GM21619 (cell line): ENCODE results near the gene HOXC5.

ENCODE experiments used
- ATAC-seq: cut with Tn5 transposase; IDR thresholded peaks from one replicate; pipeline ENCODE4 v1.9.1; 2021; ENCODE audit not compliant: unreplicated experiment

Gene HOXC5

DNA sequence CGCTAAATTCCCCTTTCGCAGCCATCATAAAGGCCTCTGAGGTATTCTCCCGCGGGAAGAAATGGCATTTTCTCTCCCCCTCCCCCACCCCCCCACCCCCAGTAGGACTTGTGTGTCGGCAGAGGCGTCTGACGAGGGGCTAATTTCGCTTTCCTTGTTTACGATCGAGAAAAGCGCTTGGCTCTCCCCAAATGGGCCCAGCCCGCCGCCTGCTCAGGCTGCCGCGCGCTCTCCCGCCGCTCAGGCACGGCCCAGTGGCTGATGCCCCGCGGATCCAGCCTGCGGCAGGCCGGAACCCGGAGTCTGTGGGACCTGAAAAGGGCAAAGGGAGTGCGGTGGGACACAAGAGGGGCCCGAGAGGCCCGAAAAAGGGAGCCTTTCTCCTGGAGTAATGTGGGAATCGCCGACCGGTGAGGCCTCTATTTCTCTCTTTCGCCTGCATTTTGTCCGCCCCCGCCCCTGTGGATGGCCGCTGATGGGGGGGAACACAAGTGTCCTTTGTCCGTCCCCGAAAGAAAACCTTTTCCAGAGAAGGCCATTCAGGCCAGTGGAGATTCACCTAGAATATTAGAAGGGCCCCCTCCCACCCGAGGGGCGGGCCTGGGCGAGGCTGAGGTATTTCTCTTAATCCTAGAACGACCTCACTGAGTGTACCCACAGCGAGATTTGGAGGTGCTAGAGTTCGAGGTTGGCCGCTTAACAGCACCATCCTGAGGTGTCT is 13.6 kb upstream of the HOXC5 start:
- ATAC-seq = no peak

DNA sequence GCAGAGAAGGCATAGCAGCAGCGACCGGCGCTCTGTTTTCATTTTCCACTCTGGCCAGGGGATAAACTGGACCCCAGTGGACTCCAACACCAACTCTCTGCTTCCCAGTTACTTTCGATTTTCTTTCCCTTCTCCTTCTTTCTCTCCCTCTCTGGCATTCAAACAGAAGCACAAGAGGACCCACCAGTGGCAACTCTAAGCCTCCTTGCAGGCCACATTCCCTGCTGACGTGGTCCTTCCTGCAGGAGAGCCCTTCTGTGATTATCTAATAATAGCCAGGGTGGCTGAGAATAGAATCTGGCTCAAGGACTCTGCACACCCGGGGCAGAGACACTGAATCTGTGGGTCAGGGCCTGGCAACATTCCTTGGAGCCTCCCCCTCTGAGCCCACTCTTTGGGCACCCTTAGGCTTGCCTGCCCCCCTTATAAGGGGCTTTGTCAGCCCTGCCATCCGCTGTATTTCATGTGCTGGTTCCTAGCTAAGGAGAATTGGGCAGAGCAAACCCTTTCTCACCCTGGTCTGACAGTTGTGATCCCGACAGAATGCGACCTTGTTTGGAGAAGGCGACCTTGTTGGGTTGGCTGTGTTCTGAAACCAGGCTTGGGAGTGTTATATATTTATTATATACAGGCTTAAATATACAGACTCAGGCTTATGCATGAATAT is 12.8 kb upstream of the HOXC5 start:
- no peak for ATAC-seq

DNA sequence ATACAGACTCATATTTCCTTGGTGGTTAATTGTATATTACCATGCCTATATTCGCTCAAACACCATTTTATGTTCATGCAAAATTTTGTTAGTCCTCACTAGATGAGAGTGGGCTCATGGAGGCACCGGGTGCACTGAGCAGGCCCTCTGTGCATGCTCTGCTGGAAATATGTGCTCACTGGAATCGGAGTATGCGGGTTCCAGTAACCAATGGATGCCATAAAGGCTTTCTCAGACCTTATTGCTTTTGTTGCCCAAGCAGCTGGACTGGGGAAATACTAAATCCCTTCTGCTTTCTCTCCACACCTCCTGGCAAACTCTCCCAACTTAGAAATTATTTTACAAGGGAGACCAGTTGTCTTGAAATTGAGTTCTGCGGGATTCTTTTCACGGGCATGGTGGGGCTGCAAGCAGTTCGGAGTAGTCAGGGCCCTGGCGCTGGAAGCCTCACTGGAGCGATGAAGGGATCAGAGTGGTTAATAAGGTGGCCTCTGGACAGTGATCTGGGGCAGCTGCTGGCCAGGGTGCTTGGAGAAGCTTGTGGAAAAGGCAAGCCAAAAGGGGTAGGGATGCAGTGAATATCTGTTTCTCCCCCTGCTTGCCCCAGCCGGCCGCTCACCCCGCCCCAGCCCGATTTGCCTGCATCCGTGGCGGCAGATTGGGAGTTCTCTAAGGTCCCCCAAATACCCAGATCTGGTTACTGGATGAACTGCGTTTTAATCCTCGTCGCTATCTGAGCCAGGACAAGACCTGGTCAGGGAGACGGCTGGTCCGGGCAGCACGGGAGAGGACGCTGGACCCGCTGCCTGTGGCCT is 12.1 kb upstream of the HOXC5 start:
- no peak for ATAC-seq

DNA sequence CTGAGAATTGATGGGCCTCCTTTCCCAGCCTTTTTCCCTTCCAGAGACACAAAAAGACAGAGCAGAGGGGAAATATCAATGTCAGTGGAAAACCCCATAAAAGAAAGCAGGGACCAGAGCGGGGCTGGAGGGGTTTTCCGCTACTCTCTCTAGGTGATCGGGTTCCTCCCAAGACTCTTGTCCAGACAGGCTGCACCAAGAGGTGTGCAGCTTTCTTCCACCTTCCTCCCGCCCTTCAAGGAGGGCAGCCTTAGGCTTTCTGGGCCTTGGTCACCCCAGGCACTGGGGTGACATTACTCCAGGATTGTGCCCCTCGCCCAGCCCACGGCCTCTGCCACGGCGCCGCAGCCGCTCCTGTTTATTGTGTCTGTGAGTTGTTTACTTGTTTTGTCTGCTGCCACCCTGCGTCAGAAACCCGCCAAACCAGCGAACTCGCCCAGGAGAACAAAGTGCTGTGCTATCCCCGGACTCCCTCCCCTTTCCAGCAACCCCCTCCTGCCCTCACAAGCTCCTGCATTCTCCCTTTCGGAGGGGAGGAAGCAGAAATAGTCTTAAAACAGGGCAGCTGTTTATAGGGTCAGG is 11.3 kb upstream of the HOXC5 start:
- no peak for ATAC-seq

DNA sequence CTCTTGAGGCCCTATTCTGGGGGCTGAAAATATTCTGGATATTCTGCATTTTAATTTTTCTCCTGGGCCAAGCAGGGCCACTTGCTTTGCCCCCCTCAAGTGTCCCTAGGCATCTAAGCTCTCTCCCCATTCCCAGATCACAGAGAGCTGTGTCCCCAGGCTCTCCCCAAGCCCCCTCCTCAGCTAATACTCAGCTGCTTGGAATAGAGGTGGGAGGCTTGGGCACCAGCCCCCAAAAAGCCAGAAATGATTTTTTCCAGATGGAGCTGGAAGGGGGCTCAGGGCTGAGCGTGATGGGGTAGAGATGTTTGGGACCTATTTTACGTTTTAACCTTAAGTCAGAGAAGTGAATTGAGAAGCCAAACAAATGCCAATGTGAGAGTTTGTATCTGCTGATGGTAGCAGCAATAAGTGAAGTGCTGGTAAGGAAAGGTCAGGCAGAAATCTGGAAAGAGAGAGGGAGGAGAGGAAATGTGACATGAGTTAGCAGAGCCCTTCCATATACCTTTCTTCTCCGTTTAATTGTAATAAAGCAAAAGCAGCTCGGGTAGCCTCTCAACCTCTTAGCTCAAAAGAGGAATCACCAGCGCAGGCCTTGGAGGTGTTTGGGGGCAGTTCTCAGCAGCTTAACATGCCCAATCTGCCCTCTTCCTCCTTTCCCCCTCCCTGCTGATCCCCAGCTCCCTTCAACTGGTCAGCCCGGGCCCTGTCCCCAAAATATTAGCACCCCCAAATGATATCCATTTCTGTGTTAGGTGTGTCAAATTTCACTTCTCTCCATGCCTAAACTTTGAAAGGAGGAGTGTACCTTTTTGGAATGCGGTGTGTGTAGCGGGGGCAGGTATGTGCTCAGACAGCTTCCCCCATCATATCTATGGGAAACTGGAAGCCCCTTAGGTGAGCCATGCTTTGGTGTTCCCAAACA is 9.6 kb upstream of the HOXC5 start:
- no peak for ATAC-seq

DNA sequence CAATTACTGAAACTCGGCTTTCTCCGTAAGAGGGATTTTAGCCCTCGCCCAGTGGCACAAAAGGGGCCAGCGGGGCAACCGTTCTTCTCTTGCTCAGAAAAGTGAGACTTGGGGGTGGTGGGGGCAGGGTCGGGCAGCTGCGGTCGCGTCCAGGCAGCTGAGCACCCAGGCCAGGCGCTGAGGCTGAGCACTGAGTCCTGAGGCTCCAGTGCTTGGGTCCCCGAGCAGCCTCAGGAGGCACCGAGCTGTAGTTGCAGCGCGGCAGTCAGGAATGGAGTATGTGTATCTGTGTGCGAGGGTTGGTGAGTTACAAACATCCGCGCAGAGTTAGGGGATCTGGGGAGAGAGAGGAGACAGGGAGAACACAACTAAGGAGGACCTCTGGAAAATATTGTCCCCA is 8.7 kb upstream of the HOXC5 start:
- ATAC-seq = no peak

DNA sequence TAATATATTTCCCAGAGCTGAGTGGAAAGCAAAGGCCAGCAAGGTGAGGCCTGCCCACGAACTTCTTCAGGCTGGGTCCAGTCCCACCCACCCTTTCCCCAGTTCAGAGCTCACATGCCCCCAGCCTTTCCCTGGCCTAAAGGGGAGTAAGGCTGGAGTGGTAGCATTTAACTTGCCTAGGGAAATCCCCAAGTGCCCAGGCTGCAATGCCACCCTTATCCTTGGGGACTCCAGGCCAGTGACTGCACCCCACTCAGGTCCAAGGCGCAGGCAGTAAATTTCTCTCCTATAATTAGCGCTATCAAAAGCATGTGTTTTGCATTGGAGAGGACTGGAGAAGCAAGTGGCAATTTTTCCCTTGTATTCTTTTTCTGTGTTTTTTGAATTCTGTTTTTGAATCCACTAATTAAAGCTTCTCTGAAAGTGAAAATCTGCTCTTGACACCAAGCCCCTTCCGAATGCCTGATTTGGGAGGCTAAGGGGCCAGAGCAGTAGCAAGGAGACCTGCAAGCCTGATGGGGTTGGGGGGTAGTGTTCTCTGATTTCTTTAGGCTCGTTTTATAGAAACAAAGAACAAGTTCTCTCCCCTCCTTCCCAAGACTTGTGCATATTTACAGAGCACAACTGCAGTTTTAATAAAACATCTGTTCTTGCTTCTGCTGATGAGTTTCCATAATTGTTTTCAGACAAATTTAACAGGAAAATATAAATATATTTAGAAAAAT is 8.1 kb upstream of the HOXC5 start:
- no peak for ATAC-seq

DNA sequence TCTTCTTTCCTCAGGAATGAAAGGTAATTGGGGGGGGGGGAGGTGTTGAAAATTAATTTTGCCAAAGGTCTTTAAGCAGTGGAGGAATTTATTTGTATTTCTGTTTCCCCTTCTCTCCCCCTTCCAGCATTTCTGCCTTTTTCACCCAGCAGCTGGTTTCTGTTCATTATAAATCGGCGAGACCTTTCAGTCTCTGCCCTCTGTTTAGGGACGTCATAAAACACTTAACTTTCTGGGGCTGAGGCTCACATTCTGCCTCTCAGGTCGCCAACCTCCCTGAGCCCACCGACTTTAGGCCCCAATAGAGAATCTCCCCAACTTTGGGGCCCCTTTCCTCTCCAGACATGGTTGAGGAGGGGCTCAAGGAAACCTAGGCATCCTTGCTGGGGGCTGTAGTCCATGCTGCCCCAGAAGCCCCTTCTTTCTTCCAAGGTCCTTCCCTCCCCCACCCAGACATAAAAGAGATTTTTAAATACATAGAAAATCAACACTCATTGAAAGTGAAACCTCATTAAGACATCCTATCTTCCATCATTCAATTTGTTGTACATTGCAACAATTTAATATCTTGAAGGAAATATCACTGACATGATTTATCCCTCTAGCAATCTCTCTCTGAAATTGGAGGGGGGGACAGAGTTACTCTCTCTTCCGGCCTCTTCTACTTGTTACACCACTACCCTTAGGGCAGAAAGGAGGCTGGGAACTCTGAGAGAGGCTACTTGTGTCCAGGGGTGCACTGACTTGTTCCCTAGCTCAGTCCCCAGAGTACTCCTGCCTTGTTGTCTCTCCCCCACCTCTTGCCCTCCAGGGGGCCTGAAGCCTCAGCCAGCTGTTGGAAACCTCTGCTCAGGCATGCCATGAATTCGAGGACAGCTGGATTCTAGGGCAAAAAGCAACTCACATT is 7.1 kb upstream of the HOXC5 start:
- ATAC-seq = no peak

DNA sequence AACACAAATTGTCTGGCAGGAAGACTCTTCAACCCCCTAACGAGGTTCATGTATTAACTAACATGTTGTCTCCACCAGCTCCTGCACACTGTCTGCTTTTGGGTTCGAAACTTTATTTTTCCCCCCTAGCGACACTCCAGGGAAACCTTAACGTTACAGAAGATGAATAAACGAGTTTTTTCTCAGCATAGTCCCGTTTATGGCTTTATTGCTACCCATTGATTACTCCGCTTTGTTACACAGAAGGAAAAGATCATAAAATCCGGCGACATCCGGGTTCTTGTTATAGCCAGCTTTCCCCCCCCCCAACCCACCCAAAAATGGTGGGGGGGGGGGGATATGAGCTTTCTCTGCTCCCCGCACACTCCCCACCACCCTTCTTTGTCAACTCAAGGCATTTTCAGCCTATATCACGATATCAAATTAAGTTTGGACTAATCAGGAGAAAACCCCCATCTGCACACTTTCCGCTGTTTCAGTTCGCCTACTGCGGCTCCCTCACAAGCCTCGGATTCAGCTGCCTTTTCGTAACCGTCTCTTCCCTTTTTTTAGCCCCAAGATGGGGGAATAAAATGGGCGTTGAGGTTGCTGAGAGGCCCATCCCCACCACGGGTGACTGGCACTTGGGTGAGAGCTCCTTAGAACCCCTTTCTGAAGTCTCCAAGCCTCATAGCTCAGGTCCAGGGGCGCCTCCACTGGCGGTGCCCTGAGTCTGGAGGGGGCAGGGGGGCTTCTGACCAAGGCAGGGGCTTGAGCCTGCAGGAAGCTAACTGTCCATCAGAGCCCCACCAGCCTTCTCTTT is 6.0 kb upstream of the HOXC5 start:
- no peak for ATAC-seq

DNA sequence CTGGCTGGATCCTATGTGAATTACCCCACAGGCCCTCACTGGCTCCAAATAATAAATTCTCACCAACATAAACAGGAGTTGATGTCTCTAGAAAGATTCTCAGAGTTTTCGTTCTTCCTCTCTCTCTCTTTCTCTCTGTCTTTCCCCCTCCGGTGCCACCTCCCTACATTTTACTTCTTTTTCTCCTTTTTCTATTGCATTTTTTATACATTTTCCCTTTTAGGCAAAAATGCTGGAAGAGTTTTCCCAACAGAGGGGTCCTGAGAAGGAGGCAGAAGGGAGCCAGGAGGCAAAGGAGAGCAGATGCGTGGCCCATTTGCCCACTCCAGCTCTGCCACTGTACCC is 5.4 kb upstream of the HOXC5 start:
- no peak for ATAC-seq

DNA sequence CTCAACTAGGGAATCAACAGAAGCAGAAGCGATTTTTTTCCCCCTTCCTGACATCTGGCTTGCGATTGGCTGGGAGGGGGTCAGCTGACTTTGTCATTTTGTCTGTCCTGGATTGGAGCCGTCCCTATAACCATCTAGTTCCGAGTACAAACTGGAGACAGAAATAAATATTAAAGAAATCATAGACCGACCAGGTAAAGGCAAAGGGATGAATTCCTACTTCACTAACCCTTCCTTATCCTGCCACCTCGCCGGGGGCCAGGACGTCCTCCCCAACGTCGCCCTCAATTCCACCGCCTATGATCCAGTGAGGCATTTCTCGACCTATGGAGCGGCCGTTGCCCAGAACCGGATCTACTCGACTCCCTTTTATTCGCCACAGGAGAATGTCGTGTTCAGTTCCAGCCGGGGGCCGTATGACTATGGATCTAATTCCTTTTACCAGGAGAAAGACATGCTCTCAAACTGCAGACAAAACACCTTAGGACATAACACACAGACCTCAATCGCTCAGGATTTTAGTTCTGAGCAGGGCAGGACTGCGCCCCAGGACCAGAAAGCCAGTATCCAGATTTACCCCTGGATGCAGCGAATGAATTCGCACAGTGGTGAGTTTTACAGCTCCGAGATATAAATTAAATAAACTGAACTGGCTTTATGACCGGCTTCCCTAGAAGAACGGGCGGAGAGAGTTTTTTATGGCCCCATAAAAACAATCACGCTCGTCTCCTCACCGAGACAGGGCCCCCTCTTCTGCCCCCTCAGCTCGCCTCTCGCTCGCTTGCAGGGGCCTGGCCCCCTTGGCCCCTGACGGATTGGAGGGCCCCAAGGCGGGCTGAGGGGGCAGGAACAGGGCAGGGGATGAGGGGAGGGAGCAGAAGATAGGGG is 4.3 kb upstream of the HOXC5 start, which contains the start of gene HOXC6:
TSS of gene HOXC6 (plus strand) at position 127 of the 888 bp plus-strand sequence. CDS start at position 209, 82 bp downstream.
- no peak for ATAC-seq

DNA sequence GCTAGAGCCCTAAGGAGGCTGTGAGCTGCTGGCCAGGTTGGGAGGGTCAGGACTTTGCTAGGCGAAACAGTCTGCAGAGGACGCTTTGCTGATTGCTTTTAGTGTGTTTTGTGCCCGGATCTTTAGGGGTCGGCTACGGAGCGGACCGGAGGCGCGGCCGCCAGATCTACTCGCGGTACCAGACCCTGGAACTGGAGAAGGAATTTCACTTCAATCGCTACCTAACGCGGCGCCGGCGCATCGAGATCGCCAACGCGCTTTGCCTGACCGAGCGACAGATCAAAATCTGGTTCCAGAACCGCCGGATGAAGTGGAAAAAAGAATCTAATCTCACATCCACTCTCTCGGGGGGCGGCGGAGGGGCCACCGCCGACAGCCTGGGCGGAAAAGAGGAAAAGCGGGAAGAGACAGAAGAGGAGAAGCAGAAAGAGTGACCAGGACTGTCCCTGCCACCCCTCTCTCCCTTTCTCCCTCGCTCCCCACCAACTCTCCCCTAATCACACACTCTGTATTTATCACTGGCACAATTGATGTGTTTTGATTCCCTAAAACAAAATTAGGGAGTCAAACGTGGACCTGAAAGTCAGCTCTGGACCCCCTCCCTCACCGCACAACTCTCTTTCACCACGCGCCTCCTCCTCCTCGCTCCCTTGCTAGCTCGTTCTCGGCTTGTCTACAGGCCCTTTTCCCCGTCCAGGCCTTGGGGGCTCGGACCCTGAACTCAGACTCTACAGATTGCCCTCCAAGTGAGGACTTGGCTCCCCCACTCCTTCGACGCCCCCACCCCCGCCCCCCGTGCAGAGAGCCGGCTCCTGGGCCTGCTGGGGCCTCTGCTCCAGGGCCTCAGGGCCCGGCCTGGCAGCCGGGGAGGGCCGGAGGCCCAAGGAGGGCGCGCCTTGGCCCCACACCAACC is 3.1 kb upstream of the HOXC5 start:
- no peak for ATAC-seq

DNA sequence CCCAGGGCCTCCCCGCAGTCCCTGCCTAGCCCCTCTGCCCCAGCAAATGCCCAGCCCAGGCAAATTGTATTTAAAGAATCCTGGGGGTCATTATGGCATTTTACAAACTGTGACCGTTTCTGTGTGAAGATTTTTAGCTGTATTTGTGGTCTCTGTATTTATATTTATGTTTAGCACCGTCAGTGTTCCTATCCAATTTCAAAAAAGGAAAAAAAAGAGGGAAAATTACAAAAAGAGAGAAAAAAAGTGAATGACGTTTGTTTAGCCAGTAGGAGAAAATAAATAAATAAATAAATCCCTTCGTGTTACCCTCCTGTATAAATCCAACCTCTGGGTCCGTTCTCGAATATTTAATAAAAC is 2.4 kb upstream of the HOXC5 start:
- ATAC-seq = no peak

DNA sequence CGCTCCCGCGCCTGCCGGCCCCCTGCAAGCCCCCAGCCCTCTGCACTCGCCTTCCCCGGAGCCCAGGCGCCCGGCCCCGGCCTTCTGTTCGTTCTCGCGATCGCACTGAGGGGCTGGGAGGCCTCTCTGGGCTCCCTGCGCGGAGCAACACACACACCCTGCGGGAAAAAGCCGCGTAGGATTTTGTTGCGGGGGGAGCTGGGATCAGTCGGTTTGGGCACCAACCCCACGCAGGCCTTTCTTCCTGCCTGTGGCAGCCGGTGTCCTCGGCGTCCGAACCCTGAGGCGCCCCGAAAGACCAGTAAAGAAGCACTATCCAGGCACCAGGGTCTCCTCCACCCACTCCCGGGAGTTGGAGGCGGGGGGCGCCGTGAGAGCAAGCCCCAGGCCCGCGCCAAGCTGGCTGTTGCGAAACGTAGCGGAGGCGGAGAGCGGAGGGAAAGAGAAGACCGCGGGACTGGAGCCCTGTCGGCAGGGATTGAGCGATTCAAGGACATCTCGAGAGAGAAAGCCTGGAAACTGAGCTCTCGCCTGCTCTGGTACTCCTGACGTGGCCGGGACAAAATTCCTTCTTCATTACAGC is 1.9 kb upstream of the HOXC5 start:
- ATAC-seq = no peak

DNA sequence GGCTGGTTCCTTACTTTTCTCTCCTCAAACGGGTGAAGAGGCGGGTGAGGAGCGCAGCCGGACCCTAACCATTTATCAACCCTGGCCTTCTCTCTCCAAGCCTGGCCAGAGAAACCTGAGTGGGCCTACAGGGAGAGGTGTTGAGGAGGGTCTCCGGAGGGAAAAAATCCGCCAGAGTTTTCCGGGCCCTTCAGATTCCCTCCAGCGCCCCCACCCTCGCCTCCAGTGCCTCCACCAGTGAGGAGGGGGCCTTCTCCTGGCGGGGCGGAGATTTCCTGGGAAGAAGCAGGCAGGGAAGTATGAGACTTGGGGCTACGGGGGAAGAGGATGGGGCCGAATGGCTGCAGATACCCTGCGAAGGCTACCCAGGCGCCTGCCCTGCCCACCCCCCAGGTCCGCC is 1.4 kb upstream of the HOXC5 start:
- ATAC-seq = no peak
